Superior temporal gyrus (tissue), 1 donor: ENCODE data around the gene PINLYP.
"Not testable (repeated sequence)": the region's sequence is repeated elsewhere in the genome, so short reads cannot be mapped to it uniquely, and the experiment has no call there.

ENCODE experiments used
- DNase-seq: peaks from one replicate; pipeline ENCODE4 v3.0.0-alpha.2; 2016; ENCODE audit errors: extremely low spot score

PINLYP gene

GRCh38 chr19:43581467-43581866, 5.9 kb downstream of the PINLYP start:
- DNase-seq = no peak

GRCh38 chr19:43582495-43582894, 6.9 kb downstream of the PINLYP start:
- DNase-seq = no peak

GRCh38 chr19:43584484-43584883, 8.9 kb downstream of the PINLYP start:
- DNase-seq = no peak

- DNase-seq = no peak
Observed at GRCh38 chr19:43586346-43586745, 10.7 kb downstream of the PINLYP start.

- not testable (repeated sequence) for DNase-seq
Observed at GRCh38 chr19:43587029-43587428, 11.4 kb downstream of the PINLYP start.

GRCh38 chr19:43589277-43589676, 13.7 kb downstream of the PINLYP start:
- DNase-seq = no peak

GRCh38 chr19:43589678-43590077, 14.1 kb downstream of the PINLYP start:
- no peak for DNase-seq

- DNase-seq = no peak
Observed at GRCh38 chr19:43591904-43592772, 16.5 kb downstream of the PINLYP start.

GRCh38 chr19:43592800-43593350, 17.3 kb downstream of the PINLYP start:
- DNase-seq = no peak

- DNase-seq = no peak
Observed at GRCh38 chr19:43594081-43594697, 18.6 kb downstream of the PINLYP start.

- no peak for DNase-seq
Observed at GRCh38 chr19:43594710-43595604, 19.4 kb downstream of the PINLYP start.

- DNase-seq = peak; percentile 38
Observed at GRCh38 chr19:43595605-43595998, 20.0 kb downstream of the PINLYP start.

GRCh38 chr19:43595999-43596841, 20.6 kb downstream of the PINLYP start, which contains the start of the genes IRGQ and ZNF576:
IRGQ (minus strand) TSS chr19:43596134; CDS start chr19:43595338, 796 bp downstream.
ZNF576 (plus strand) TSS chr19:43596595; CDS start chr19:43597109, 514 bp downstream.
- DNase-seq = peak; percentile 100

GRCh38 chr19:43596842-43597461, 21.4 kb downstream of the PINLYP start:
- DNase-seq = no peak

GRCh38 chr19:43597876-43598275, 22.3 kb downstream of the PINLYP start:
- no peak for DNase-seq

GRCh38 chr19:43598445-43599240, 23.0 kb downstream of the PINLYP start:
- no peak for DNase-seq

GRCh38 chr19:43599635-43600295, 24.2 kb downstream of the PINLYP start:
- no peak for DNase-seq

- DNase-seq = peak; percentile 55
Observed at GRCh38 chr19:43600326-43600725, 24.7 kb downstream of the PINLYP start.
